BJ (cell line): ENCODE results near the gene ZMYM1. TPM values are rescaled to one million over a fixed set of nuclear protein-coding genes. Genes with fewer than 3 reads are reported as not detected.
"Not testable (repeated sequence)": the region's sequence is repeated elsewhere in the genome, so short reads cannot be mapped to it uniquely, and the experiment has no call there.

Source experiments
- CTCF ChIA-PET: fragments of 350-600 bp; formaldehyde crosslinking; extraction: SDS; loops from one replicate; lab custom pipeline; 2021; ENCODE audit warnings: antibody characterized with exemption, inconsistent platforms; lab: Yijun Ruan, JAX
- POLR2A ChIA-PET: fragments of 300-600 bp; sonication (Branson Sonifier 250); formaldehyde crosslinking; extraction: SDS; loops from one replicate; lab custom pipeline; 2021; ENCODE audit warnings: antibody characterized with exemption; lab: Charles Lee
- DNase-seq: peaks from one replicate; pipeline ENCODE4 v3.0.0-alpha.2; 2011; ENCODE audit warnings: low read depth
- H3K27me3 ChIP-seq: 2 replicates; pipeline ENCODE4 v1.6.0; 2011; ENCODE audit warnings: low read length; ENCODE audit not compliant: control insufficient read depth, insufficient read depth
- H3K36me3 ChIP-seq: 2 replicates; pipeline ENCODE4 v1.5.1; 2011; ENCODE audit warnings: low read length; ENCODE audit not compliant: control insufficient read depth, insufficient read depth
- H3K4me3 ChIP-seq: 2 replicates; pipeline ENCODE4 v1.5.1; 2011; ENCODE audit warnings: low read depth, mild to moderate bottlenecking, control low read depth, low read length
- polyA plus RNA-seq: library from polyadenylated mRNA; depleted of rRNA; stranded (reverse); fragments of >200 nt; gene quantifications from 2 replicates; pipeline ENCODE4 v1.2.3, GENCODE V29; 2011; rRNA removed
- TF ChIP-seq, protein P1 (sequence below): IDR thresholded peaks from 2 replicates; pipeline ENCODE4 v1.5.1; 2011; ENCODE audit warnings: low read depth, mild to moderate bottlenecking, control low read depth, inconsistent platforms, low read length, moderate library complexity; ENCODE audit not compliant: insufficient read depth

Gene ZMYM1
- polyA plus RNA-seq, 1 experiment, result 7.0 TPM

DNA sequence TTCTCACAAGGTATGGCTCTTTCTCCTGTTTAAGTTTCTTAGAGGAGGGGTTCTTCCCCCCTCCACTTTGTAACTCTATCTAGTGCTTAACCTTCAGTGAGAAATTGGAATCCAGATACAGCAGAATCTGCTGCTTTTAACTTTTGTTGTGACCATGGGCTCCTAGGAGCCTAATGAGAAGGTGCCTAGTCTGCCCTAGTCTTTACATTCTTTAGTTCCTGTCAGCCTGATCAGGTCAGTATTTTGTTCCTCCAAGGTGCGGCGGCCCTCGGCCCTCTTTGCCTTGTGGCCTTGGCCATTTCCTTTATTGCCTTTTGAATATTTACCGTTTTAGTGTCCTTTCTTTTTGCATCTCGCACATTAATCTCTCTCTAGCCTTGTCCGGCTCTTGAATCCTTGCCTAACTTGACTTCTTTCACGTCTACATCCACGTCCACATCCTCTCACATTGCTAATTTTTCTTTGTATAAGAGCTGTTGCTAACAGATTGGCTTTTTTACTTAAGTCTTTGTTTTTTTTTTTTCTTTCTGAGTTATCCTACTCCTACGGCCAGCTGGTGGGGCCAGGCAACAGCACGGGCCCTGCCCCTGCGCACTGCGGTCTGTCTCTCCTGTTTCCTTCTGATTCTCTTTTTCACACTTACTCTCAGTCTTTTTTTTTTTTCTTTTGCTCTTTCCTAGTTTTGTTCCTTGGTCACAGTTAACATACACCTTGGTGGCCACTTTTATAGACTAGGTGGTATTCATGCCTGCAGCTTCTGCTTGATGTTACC, 64.7 kb downstream of the ZMYM1 start:
- ChIA-PET CTCF (no interaction called here), POLR2A (no interaction called here)
- no peak overlapping the region for H3K4me3 ChIP-seq
- H3K36me3 ChIP-seq, result no peaks in the 10 kb centered on the region
- no peak for DNase-seq
- TF ChIP-seq, protein P1, sequence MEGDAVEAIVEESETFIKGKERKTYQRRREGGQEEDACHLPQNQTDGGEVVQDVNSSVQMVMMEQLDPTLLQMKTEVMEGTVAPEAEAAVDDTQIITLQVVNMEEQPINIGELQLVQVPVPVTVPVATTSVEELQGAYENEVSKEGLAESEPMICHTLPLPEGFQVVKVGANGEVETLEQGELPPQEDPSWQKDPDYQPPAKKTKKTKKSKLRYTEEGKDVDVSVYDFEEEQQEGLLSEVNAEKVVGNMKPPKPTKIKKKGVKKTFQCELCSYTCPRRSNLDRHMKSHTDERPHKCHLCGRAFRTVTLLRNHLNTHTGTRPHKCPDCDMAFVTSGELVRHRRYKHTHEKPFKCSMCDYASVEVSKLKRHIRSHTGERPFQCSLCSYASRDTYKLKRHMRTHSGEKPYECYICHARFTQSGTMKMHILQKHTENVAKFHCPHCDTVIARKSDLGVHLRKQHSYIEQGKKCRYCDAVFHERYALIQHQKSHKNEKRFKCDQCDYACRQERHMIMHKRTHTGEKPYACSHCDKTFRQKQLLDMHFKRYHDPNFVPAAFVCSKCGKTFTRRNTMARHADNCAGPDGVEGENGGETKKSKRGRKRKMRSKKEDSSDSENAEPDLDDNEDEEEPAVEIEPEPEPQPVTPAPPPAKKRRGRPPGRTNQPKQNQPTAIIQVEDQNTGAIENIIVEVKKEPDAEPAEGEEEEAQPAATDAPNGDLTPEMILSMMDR, result no peak
- H3K27me3 ChIP-seq, result peaks cover 3% of the 10 kb centered on the region; the same call in 1 of the 2 replicates

- H3K36me3 ChIP-seq, DNase-seq, H3K4me3 ChIP-seq, POLR2A ChIA-PET, H3K27me3 ChIP-seq, CTCF ChIA-PET: not testable (repeated sequence)
Observed at GRCh38 chr1:35145892-35146549, 66.8 kb downstream of the ZMYM1 start.

GRCh38 chr1:35151220-35151619, 72.0 kb downstream of the ZMYM1 start:
- no peak for DNase-seq
- ChIA-PET POLR2A (no interaction called here), CTCF (no interaction called here)
- no peak overlapping the region for H3K4me3 ChIP-seq
- no peaks in the 10 kb centered on the region for H3K27me3 ChIP-seq
- TF ChIP-seq, protein P1, result no peak
- H3K36me3 ChIP-seq, result no peaks in the 10 kb centered on the region

GRCh38 chr1:35164893-35165292, 85.7 kb downstream of the ZMYM1 start:
- TF ChIP-seq, protein P1, result no peak
- POLR2A ChIA-PET, result no interaction called here

More at GRCh38 chr1:35164893-35165292, 85.7 kb downstream of the ZMYM1 start:
- no peak for DNase-seq
- Histone ChIP-seq H3K27me3 (no peaks in the 10 kb centered on the region), H3K4me3 (no peak overlapping the region), H3K36me3 (no peaks in the 10 kb centered on the region)
- CTCF ChIA-PET, result no interaction called here

Other genes with a start within 250 kb of the ZMYM1 start
- 41.9 and 44.8 TPM in 2 replicates for gene SMIM12, start 219.6 kb upstream of the ZMYM1 start, polyA plus RNA-seq
- not detected in 2 replicates for gene DLGAP3, start 149.7 kb upstream of the ZMYM1 start, polyA plus RNA-seq
- gene TMEM35B, start 94.0 kb upstream of the ZMYM1 start, polyA plus RNA-seq, result 69.4 and 79.5 TPM in 2 replicates
- gene ZMYM6, start 47.4 kb upstream of the ZMYM1 start, polyA plus RNA-seq, result 11.1 and 13.8 TPM in 2 replicates
- 27.3 and 53.3 TPM in 2 replicates for gene SFPQ, start 113.8 kb downstream of the ZMYM1 start, polyA plus RNA-seq
- gene ZMYM4, start 189.3 kb downstream of the ZMYM1 start, polyA plus RNA-seq, result 19.2 and 34.8 TPM in 2 replicates